ENCODE results near the gene IL36B.
"Not testable (repeated sequence)": the region's sequence is repeated elsewhere in the genome, so short reads cannot be mapped to it uniquely, and the experiment has no call there.

The IL36B gene

DNA sequence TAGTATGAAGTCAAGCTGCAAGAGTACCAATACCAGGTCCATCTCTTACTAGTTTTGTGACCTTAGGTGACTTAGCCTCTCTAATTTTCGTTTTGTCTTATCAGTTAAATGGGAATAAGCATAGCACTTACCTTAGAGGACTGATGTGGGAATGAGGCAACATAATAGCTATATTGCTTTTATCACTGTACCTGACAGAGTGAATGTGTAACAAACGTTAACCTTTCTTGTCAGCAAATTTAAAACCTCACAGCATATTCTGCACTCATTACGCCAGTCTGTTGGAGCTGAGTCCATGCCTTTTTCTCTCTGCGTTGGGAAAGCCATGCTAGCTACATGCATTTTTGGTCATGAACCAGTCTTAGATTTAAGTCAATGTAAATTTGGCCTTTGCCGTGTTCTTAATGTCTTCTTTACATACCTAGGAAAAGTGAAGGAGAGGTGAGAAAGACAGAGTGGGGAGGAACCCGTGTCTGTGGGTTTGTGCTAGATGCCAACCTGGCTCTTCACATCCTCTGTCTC lies at the start of gene IL36B:
IL36B (minus strand) TSS at position 472 of the 522 bp plus-strand sequence.
- no peak for DNase-seq

DNA sequence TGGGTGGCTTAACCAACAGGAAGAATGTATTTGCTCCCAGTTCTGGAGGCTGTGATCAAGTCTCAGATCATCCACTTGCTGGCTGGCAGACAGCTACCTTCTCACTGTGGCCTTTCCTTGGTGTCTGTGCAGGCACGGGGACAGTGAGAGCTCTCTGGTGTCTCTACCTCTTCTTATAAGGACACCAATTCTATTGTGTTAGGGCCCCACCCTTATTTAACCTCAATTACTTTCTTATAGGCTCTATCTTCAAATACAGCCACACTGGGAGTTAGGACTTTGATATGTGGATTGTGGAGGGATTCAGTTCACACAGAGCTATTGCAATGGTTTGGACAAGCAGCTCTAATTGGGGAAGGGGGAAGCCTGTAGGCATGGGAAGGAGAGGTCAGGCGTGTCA lies 49.5 kb upstream of the IL36B start:
- no peak for DNase-seq

DNA sequence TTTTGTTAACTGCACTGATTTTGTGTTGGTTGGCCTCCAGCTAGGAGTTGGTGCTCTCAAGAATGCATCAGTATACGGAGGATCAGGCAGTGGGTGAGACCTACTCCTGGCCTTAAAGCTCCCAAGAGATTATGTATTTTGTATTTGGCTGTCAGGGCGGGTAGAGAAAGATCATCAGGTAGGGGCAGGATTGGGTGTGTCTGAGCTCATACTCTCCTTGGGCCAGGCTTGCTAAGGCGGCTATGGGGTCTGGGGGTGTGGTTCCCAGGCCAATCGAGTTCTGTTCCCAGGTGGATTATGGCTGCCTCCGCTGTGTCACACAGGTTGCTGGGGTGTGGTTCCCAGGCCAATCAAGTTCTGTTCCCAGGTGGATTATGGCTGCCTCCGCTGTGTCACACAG lies 45.9 kb upstream of the IL36B start:
- no peak for DNase-seq

- no peak for DNase-seq
Observed at GRCh38 chr2:113098041-113098440, 45.4 kb upstream of the IL36B start.

GRCh38 chr2:113096842-113097618 lies 44.4 kb upstream of the IL36B start:
- DNase-seq = not testable (repeated sequence)

GRCh38 chr2:113096306-113096705 lies 43.6 kb upstream of the IL36B start:
- not testable (repeated sequence) for DNase-seq

GRCh38 chr2:113093613-113093977 lies 40.9 kb upstream of the IL36B start:
- no peak for DNase-seq

DNA sequence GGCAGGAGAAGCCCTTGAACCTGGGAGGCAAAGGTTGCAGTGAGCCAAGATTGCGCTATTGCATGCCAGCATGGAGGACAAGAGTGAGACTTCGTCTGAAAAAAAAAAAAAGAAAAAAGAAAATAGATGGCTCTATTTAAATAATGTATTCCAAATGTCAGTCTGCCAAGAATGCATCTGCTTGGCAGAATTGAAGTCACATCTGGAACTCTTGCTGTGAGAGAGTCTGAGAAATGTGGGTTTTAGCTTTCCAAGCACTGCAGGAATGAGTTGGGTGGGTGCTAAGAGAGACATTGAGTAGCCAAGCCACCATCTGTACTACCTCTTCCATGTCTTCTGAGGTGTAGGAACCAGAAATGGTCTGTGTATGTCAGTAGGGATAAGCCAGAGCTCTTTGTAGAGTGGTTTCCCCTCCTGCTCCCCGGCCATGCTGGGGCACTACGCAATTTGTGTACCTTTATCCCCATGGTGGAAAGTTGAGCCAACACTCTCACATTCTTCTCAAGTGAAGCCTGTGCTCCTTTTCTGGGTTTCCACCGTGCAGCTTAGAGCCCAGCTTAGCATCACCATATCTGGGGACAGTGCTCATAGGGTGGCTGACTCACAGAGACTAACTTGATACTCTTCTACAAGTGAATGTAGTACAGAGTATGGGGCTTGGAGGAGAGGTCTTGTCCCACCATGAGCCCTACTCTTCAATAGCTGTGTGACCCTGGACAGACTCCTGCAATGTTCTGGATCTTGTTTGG lies 40.4 kb upstream of the IL36B start:
- no peak for DNase-seq

DNA sequence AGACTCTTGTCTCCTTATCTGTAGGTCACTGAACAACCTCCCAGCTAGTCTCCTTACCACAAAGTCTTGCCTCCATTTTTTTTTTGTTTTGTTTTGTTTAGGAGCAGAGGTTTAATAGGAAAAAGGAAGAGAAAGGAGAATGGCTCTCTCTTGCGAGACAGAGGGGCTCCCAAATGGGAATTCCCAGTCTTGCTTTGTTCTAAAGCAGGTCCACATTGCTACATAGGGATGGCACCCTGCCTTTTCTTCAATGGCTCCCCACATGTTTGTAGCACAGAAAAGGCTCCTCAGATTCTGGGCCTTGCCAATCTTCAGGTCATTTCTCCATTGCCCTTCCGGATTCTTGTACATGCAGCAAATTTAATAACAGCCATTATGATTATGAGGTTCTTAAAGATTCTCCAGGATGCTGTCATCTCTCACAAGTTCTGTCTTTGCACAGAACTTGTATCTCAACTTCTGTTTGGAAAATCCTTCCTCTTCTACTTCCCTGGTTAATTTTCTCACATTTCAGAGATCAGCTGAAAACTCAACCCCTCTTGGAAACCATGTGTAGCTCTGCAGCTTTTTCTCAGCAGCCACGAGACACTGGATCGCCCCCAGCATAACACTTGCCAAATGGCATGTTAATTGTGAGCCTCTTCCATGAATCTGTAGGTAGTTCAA lies 38.7 kb upstream of the IL36B start:
- DNase-seq = no peak

- no peak for DNase-seq
Observed at GRCh38 chr2:113089916-113090315, 37.2 kb upstream of the IL36B start.

DNA sequence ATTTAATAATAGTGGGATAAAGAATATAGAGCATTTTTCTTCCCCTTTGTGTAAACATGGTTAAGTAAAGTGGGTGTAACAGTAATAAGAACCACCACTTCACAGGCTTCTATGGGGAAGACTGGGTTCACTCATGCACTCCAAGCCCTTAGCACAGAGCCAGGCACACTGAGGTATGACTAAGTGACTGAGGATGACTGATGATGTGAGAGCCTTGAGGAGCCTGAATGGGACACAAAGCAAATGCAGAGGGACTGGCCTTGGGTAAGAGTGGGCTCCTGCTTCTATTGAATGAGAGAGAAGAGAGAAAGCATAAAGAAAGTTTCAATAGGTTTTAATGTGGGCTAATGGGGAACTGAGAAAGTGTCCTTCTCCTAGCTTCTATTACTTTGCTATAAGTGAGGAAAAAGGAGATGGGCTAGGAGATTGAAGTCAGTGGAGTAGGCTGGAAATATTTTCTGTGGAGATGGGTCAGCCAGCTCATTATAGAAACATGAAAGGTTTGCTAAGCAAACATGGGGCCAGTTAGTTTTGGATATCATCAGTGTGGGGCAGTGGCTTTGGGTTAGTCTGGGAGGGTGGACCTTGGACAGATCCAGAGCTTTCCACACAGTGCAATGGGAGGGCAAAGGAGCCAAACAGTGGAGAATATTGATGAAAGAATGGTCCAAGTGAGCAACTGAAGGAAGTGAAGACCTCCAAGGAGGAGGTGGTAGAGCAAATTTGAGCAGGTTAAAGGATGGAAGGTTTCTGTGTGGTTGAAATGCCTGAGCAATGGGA lies 35.7 kb upstream of the IL36B start:
- DNase-seq = no peak

GRCh38 chr2:113085542-113085941 lies 32.9 kb upstream of the IL36B start:
- DNase-seq = no peak

DNA sequence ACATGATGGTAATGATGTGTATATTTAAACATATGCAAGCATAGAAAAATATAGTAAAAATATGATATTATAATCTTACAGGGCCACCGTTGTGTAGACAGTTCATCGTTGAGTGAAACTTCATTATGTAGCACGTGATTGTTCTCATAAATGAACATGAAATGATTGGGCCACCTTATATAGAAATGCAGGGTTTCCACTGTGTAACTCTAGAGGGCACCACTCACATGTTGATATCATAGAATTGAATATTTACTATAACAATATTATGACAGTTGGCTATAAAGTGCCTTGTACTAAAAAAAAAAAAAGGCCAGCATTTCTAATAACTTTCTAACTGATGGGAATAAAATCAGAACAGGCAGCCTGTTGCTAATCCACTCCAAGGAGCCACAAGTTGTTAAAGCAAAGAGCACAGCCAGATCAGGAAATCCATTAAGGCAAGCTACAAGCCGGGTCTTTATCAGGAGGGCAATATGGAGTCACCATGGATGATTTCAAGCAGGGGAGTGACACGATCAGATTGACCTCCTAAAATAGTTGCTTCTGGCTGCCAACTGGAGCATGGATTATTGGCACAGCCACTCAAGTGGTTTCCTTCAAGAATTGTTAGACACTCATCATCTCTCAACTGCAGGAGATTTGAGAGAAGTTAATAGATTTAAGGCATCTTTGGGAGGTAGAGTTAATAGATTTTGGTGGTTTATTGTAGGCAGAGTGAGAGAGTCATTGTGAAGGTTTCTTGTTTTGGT lies 31.8 kb upstream of the IL36B start:
- DNase-seq = no peak

- DNase-seq = no peak
Observed at GRCh38 chr2:113083296-113083695, 30.6 kb upstream of the IL36B start.

GRCh38 chr2:113081488-113082210 lies 29.0 kb upstream of the IL36B start:
- DNase-seq = no peak

- peak; percentile 51 for DNase-seq
Observed at GRCh38 chr2:113080134-113080533, 27.5 kb upstream of the IL36B start.

GRCh38 chr2:113079131-113079530 lies 26.5 kb upstream of the IL36B start:
- DNase-seq = no peak

- no peak for DNase-seq
Observed at GRCh38 chr2:113078350-113078839, 25.7 kb upstream of the IL36B start.

DNA sequence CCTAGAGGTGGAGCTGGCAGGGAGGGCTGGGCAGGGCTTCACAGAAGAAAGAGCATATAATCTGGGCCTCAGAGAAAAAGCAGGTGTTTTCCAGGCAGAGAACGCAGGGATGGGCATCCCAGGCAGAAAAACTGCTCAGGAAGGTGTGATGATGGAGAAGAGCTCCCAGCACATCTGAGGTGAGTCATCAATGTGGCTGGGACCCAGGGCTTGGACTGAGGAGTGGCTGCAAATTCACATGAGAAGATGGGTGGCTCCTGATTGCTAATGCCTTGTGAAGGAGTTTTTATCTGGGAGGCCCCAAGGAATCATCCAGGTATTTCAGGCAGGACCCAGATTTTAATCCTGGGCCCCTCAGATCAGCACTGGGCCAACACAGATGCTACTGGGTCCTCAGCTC lies 25.3 kb upstream of the IL36B start:
- DNase-seq = no peak

GRCh38 chr2:113076954-113077669 lies 24.4 kb upstream of the IL36B start:
- no peak for DNase-seq
